WTC11 (cell line): Measurements from ENCODE around the gene ADGB. TPM values are rescaled to one million over a fixed set of nuclear protein-coding genes. Genes with fewer than 3 reads are reported as not detected.

Source experiments
- ATAC-seq: fragments of 200-7000 bp; cut with Tn5 transposase; 2 replicates; pipeline ENCODE4 v1.10.0; 2021; ENCODE audit warnings: mild to moderate bottlenecking, moderate library complexity
- CTCF ChIA-PET: fragments of 300-600 bp; sonication (Branson Sonifier 250); formaldehyde crosslinking; loops from one replicate; lab custom pipeline; 2021; ENCODE audit warnings: antibody characterized with exemption; lab: Charles Lee
- POLR2A ChIA-PET: fragments of 350-600 bp; sonication (Branson Sonifier 250); formaldehyde crosslinking; loops from one replicate; lab custom pipeline; 2021; ENCODE audit warnings: antibody characterized with exemption; lab: Charles Lee
- DNase-seq: peaks from one replicate; pipeline ENCODE4 v3.0.0; 2021; ENCODE audit warnings: low spot score
- H3K27ac Mint-ChIP-seq: 2 replicates; pipeline ENCODE4 v1.8.0; 2021; ENCODE audit warnings: mixed read lengths
- H3K27me3 Mint-ChIP-seq: 2 replicates; pipeline ENCODE4 v1.8.0; 2021; ENCODE audit warnings: low read depth, mild to moderate bottlenecking, moderate library complexity, mixed read lengths
- H3K36me3 Mint-ChIP-seq: 2 replicates; pipeline ENCODE4 v1.8.0; 2021; ENCODE audit warnings: mixed read lengths
- H3K4me1 Mint-ChIP-seq: 2 replicates; pipeline ENCODE4 v1.8.0; 2022; ENCODE audit warnings: mixed read lengths
- H3K4me3 Mint-ChIP-seq: 2 replicates; pipeline ENCODE4 v1.8.0; 2021; ENCODE audit warnings: mild to moderate bottlenecking, moderate library complexity, mixed read lengths
- H3K9me3 Mint-ChIP-seq: 2 replicates; pipeline ENCODE4 v1.8.0; 2021; ENCODE audit warnings: mixed read lengths
- AFF4 ChIP-seq: sonication (generic); formaldehyde crosslinking; IDR thresholded peaks from 2 replicates; pipeline ENCODE4 v1.8.1; 2023; ENCODE audit warnings: mild to moderate bottlenecking, missing genetic modification reagents, borderline replicate concordance
- ARID4B ChIP-seq: sonication (generic); formaldehyde crosslinking; IDR thresholded peaks from 2 replicates; pipeline ENCODE4 v1.8.0; 2023; ENCODE audit warnings: missing genetic modification reagents, mild to moderate bottlenecking, borderline replicate concordance
- ATF1 ChIP-seq: sonication (generic); formaldehyde crosslinking; IDR thresholded peaks from 2 replicates; pipeline ENCODE4 v1.8.1; 2023; ENCODE audit warnings: mild to moderate bottlenecking, moderate library complexity, missing genetic modification reagents
- CTCF ChIP-seq: fragments of 200-600 bp; IDR thresholded peaks from 2 replicates; pipeline ENCODE4 v1.8.0; 2022; ENCODE audit warnings: antibody characterized with exemption
- ETV6 ChIP-seq: sonication (generic); formaldehyde crosslinking; IDR thresholded peaks from 2 replicates; pipeline ENCODE4 v1.8.1; 2022; ENCODE audit warnings: mild to moderate bottlenecking, missing genetic modification reagents
- FOXK1 ChIP-seq: sonication (generic); formaldehyde crosslinking; IDR thresholded peaks from 2 replicates; pipeline ENCODE4 v1.8.0; 2022; ENCODE audit warnings: mild to moderate bottlenecking, moderate library complexity, missing genetic modification reagents
- GABPB1 ChIP-seq: sonication (generic); formaldehyde crosslinking; IDR thresholded peaks from 2 replicates; pipeline ENCODE4 v1.8.1; 2023; ENCODE audit warnings: mild to moderate bottlenecking, missing genetic modification reagents
- HMGA2 ChIP-seq: fragments of 250-450 bp; sonication (Bioruptor Pico); IDR thresholded peaks from 2 replicates; pipeline ENCODE4 v1.4.0; 2021; ENCODE audit warnings: mild to moderate bottlenecking, moderate library complexity
- JUN ChIP-seq: sonication (generic); formaldehyde crosslinking; IDR thresholded peaks from 2 replicates; pipeline ENCODE4 v1.8.0; 2023; ENCODE audit warnings: mild to moderate bottlenecking, missing genetic modification reagents
- MYBL2 ChIP-seq: sonication (generic); formaldehyde crosslinking; IDR thresholded peaks from 2 replicates; pipeline ENCODE4 v1.8.1; 2023; ENCODE audit warnings: mild to moderate bottlenecking, moderate library complexity, missing genetic modification reagents
- total RNA-seq: library from RNA; stranded (reverse); gene quantifications from 3 replicates; pipeline ENCODE4 v1.2.3, GENCODE V29; 2021
- TF ChIP-seq, protein P1 (sequence below): sonication (generic); formaldehyde crosslinking; IDR thresholded peaks from 2 replicates; pipeline ENCODE4 v1.8.0; 2023; ENCODE audit warnings: missing genetic modification reagents
- TF ChIP-seq, protein P2 (sequence below): sonication (generic); formaldehyde crosslinking; IDR thresholded peaks from 2 replicates; pipeline ENCODE4 v1.8.0; 2022; ENCODE audit warnings: missing genetic modification reagents
- TF ChIP-seq, protein P3 (sequence below): sonication (generic); formaldehyde crosslinking; IDR thresholded peaks from 2 replicates; pipeline ENCODE4 v1.8.1; 2022; ENCODE audit warnings: missing genetic modification reagents, borderline replicate concordance
- TF ChIP-seq, protein P4 (sequence below): sonication (generic); formaldehyde crosslinking; IDR thresholded peaks from 2 replicates; pipeline ENCODE4 v1.8.0; 2022; ENCODE audit warnings: mild to moderate bottlenecking, missing genetic modification reagents
- TF ChIP-seq, protein P5 (sequence below): fragments of 250-450 bp; sonication (Bioruptor Pico); IDR thresholded peaks from 2 replicates; pipeline ENCODE4 v1.9.0; 2021; ENCODE audit warnings: mild to moderate bottlenecking

Gene ADGB
- total RNA-seq, 1 experiment from 2014 or later, result not detected

DNA sequence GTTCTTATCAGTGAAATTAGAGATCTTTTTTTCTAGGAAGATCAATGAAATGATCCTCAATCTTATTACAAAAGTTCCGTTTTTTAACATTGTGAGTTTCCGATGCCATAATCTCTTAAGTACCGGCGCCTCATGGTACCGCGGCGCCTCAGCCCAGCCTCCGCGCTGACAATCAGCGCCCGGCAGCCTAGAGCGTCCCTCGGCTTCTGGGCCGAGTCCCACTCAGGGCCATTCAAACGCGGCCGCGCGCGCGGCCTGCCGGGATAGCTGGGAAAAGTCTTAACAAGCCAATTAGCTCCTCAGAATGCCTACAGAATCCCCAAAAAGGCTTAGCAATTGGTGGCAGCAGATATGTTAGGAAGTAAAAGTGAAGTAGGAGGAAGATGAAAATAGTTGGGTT lies 204.8 kb downstream of the ADGB start (continued):
- TF ChIP-seq ARID4B (CRISPR knock-in tag), result no peak
- TF ChIP-seq CTCF, result no peak
- TF ChIP-seq, protein P1, sequence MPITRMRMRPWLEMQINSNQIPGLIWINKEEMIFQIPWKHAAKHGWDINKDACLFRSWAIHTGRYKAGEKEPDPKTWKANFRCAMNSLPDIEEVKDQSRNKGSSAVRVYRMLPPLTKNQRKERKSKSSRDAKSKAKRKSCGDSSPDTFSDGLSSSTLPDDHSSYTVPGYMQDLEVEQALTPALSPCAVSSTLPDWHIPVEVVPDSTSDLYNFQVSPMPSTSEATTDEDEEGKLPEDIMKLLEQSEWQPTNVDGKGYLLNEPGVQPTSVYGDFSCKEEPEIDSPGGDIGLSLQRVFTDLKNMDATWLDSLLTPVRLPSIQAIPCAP, result no peak
- TF ChIP-seq, protein P2, sequence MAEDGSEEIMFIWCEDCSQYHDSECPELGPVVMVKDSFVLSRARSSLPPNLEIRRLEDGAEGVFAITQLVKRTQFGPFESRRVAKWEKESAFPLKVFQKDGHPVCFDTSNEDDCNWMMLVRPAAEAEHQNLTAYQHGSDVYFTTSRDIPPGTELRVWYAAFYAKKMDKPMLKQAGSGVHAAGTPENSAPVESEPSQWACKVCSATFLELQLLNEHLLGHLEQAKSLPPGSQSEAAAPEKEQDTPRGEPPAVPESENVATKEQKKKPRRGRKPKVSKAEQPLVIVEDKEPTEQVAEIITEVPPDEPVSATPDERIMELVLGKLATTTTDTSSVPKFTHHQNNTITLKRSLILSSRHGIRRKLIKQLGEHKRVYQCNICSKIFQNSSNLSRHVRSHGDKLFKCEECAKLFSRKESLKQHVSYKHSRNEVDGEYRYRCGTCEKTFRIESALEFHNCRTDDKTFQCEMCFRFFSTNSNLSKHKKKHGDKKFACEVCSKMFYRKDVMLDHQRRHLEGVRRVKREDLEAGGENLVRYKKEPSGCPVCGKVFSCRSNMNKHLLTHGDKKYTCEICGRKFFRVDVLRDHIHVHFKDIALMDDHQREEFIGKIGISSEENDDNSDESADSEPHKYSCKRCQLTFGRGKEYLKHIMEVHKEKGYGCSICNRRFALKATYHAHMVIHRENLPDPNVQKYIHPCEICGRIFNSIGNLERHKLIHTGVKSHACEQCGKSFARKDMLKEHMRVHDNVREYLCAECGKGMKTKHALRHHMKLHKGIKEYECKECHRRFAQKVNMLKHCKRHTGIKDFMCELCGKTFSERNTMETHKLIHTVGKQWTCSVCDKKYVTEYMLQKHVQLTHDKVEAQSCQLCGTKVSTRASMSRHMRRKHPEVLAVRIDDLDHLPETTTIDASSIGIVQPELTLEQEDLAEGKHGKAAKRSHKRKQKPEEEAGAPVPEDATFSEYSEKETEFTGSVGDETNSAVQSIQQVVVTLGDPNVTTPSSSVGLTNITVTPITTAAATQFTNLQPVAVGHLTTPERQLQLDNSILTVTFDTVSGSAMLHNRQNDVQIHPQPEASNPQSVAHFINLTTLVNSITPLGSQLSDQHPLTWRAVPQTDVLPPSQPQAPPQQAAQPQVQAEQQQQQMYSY, result no peak
- TF ChIP-seq FOXK1 (CRISPR knock-in tag), result no peak
- no peak for TF ChIP-seq AFF4
- TF ChIP-seq HMGA2 (CRISPR knock-in tag), result no peak
- no peak for TF ChIP-seq ETV6 (CRISPR knock-in tag)
- no peak for TF ChIP-seq JUN (CRISPR knock-in tag)

DNA sequence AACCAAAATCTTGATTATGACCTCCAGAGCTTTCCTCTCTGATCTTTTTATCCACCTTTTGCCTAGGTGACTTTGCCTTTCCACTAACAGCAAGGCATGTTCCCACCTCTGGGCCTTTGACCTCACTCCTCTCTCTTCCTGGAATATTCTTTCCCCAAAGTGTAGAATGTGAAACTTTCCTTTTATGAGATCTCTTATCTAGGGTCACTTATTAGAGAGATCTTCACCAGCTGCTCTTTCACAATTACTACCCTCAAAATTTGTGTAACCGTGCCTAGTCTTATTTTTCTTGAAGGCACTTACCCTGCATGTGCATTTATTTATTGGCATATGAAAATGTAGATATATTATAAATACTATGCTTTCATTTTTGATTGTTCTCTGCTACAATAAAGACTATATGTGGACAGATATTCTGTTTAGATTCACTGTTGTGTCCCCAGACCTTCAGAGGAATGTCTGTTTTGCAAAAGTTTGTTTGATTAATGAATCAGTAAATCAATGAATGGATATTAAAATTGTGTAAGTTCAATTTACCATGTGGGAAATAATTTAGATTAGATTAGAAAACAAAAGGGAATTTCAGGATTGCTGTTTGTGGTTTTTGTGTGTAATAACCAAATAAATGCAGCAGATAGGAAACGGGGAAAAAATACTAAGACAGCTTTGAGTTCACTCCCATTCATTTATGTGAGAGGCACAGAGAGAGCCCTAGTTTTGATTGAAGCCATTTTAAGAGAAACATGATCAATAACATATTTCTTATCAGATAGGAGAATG lies 207.0 kb downstream of the ADGB start:
- ChIA-PET POLR2A (no interaction called here), CTCF (no interaction called here)
- Mint-ChIP-seq H3K4me1 (0 out of 2 replicates have a peak, but pooled peaks cover 2% of the 10 kb centered on the region), H3K36me3 (no peaks in the 10 kb centered on the region), H3K9me3 (no peaks in the 10 kb centered on the region), H3K4me3 (no peak overlapping the region), H3K27me3 (no peaks in the 10 kb centered on the region), H3K27ac (no peak overlapping the region)
- DNase-seq (no peak), ATAC-seq (no peak)
- TF ChIP-seq, protein P3, sequence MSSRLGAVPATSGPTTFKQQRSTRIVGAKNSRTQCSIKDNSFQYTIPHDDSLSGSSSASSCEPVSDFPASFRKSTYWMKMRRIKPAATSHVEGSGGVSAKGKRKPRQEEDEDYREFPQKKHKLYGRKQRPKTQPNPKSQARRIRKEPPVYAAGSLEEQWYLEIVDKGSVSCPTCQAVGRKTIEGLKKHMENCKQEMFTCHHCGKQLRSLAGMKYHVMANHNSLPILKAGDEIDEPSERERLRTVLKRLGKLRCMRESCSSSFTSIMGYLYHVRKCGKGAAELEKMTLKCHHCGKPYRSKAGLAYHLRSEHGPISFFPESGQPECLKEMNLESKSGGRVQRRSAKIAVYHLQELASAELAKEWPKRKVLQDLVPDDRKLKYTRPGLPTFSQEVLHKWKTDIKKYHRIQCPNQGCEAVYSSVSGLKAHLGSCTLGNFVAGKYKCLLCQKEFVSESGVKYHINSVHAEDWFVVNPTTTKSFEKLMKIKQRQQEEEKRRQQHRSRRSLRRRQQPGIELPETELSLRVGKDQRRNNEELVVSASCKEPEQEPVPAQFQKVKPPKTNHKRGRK (CRISPR knock-in tag), result no peak
- TF ChIP-seq GABPB1 (CRISPR knock-in tag) (no peak), MYBL2 (CRISPR knock-in tag) (no peak), ATF1 (CRISPR knock-in tag) (no peak)
- TF ChIP-seq, protein P4, sequence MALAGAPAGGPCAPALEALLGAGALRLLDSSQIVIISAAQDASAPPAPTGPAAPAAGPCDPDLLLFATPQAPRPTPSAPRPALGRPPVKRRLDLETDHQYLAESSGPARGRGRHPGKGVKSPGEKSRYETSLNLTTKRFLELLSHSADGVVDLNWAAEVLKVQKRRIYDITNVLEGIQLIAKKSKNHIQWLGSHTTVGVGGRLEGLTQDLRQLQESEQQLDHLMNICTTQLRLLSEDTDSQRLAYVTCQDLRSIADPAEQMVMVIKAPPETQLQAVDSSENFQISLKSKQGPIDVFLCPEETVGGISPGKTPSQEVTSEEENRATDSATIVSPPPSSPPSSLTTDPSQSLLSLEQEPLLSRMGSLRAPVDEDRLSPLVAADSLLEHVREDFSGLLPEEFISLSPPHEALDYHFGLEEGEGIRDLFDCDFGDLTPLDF, result no peak
- TF ChIP-seq, protein P5, sequence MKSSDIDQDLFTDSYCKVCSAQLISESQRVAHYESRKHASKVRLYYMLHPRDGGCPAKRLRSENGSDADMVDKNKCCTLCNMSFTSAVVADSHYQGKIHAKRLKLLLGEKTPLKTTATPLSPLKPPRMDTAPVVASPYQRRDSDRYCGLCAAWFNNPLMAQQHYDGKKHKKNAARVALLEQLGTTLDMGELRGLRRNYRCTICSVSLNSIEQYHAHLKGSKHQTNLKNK, result no peak
